Daoy (cell line): ENCODE data around the gene GGA3. TPM values are rescaled to one million over a fixed set of nuclear protein-coding genes. Genes with fewer than 3 reads are reported as not detected.

Source experiments
- DNase-seq: peaks from one replicate; pipeline ENCODE4 v3.0.0-alpha.2; 2015; ENCODE audit warnings: low read depth
- total RNA-seq: library from RNA; depleted of rRNA; stranded (reverse); fragments of >200 nt; shearing (Covaris generic); gene quantifications from 2 replicates; pipeline ENCODE4 v1.2.3, GENCODE V29; 2014

GGA3 gene
- total RNA-seq, 1 experiment from 2014 or later, result 10.4 TPM

GRCh38 chr17:75250009-75250471 lies 11.4 kb downstream of the GGA3 start:
- peak; percentile 59 for DNase-seq

GRCh38 chr17:75249564-75249963 lies 11.8 kb downstream of the GGA3 start:
- no peak for DNase-seq

GRCh38 chr17:75246404-75246803 lies 15.0 kb downstream of the GGA3 start:
- no peak for DNase-seq

- DNase-seq, result no peak
These were observed 16.4 kb downstream of the GGA3 start for GRCh38 chr17:75245011-75245410.

- no peak for DNase-seq
These were observed 17.1 kb downstream of the GGA3 start for GRCh38 chr17:75244133-75244866.

GRCh38 chr17:75242461-75243042 lies 18.9 kb downstream of the GGA3 start:
- DNase-seq, result no peak

GRCh38 chr17:75241996-75242460 lies 19.4 kb downstream of the GGA3 start:
- DNase-seq, result peak; percentile 37

- DNase-seq, result no peak
These were observed 19.9 kb downstream of the GGA3 start for GRCh38 chr17:75241502-75241901.

GRCh38 chr17:75241143-75241430 lies 20.3 kb downstream of the GGA3 start:
- no peak for DNase-seq

- peak; percentile 59 for DNase-seq
These were observed 20.8 kb downstream of the GGA3 start for GRCh38 chr17:75240394-75241142.

GRCh38 chr17:75239778-75240393 lies 21.5 kb downstream of the GGA3 start:
- no peak for DNase-seq

- DNase-seq, result no peak
These were observed 22.2 kb downstream of the GGA3 start for GRCh38 chr17:75239214-75239613.

- DNase-seq, result peak; percentile 71
These were observed 22.7 kb downstream of the GGA3 start for GRCh38 chr17:75238684-75239191.

- no peak for DNase-seq
These were observed 23.3 kb downstream of the GGA3 start for GRCh38 chr17:75238020-75238580.

- no peak for DNase-seq
These were observed 24.0 kb downstream of the GGA3 start for GRCh38 chr17:75237100-75238014.

GRCh38 chr17:75232786-75233185 lies 28.6 kb downstream of the GGA3 start:
- no peak for DNase-seq

- no peak for DNase-seq
These were observed 29.5 kb downstream of the GGA3 start for GRCh38 chr17:75231741-75232464.

- DNase-seq, result no peak
These were observed 30.3 kb downstream of the GGA3 start for GRCh38 chr17:75231071-75231470.

- no peak for DNase-seq
These were observed 32.6 kb downstream of the GGA3 start for GRCh38 chr17:75228847-75229246.

GRCh38 chr17:75228305-75228704 lies 33.1 kb downstream of the GGA3 start:
- no peak for DNase-seq
